CD4-positive, CD25-positive, alpha-beta regulatory T cell (primary cell): ENCODE data around the gene WASF2. TPM values are rescaled to one million over a fixed set of nuclear protein-coding genes. Genes with fewer than 3 reads are reported as not detected.
"Not testable (repeated sequence)": the region's sequence is repeated elsewhere in the genome, so short reads cannot be mapped to it uniquely, and the experiment has no call there.

Experiments
- ATAC-seq, 2 donors: fragments of 150-1000 bp; cut with Tn5 transposase; one replicate each; pipeline ENCODE4 v1.10.0; 2021; ENCODE audit warnings: low read depth in 2 of 2, moderate number of reproducible peaks in 2 of 2, moderate library complexity in 1 of 2
- DNase-seq, 3 donors: peaks; one replicate each; pipeline versions ENCODE4 v3.0.0 to v3.0.0-alpha.2; 2012 to 2022; ENCODE audit warnings: mixed read lengths in 1 of 3
- H3K27ac ChIP-seq: one replicate; pipeline ENCODE4 v1.7.0; 2013; ENCODE audit warnings: mild to moderate bottlenecking, low read length; ENCODE audit not compliant: insufficient read depth, poor library complexity, severe bottlenecking
- H3K27me3 ChIP-seq: one replicate; pipeline ENCODE4 v1.7.0; 2013; ENCODE audit warnings: low read length; ENCODE audit not compliant: control insufficient read depth, insufficient read depth
- H3K36me3 ChIP-seq: one replicate; pipeline ENCODE4 v1.7.0; 2013; ENCODE audit warnings: mild to moderate bottlenecking, low read length, moderate library complexity; ENCODE audit not compliant: control insufficient read depth, insufficient read depth
- H3K4me1 ChIP-seq: 2 replicates; pipeline ENCODE4 v1.7.0; 2013; ENCODE audit warnings: mild to moderate bottlenecking, low read length; ENCODE audit not compliant: insufficient read depth, control insufficient read depth, poor library complexity, severe bottlenecking
- H3K4me3 ChIP-seq: one replicate; pipeline ENCODE4 v1.7.0; 2013; ENCODE audit warnings: low read depth, mild to moderate bottlenecking, low read length, moderate library complexity
- H3K9me3 ChIP-seq, 2 experiments: 1 replicate in 1 of 2; 2 replicates in 1 of 2; pipeline ENCODE4 v1.7.0; 2013; ENCODE audit warnings: low read length in 2 of 2, mild to moderate bottlenecking in 1 of 2, moderate library complexity in 1 of 2; ENCODE audit not compliant: control insufficient read depth in 2 of 2
- H3K27ac Mint-ChIP-seq, 3 donors: one replicate each; pipeline ENCODE4 v1.8.0; 2020 to 2022; ENCODE audit warnings: mild to moderate bottlenecking in 3 of 3, mixed read lengths in 3 of 3, moderate library complexity in 2 of 3
- H3K27me3 Mint-ChIP-seq: one replicate; pipeline ENCODE4 v1.8.0; 2022; ENCODE audit warnings: mild to moderate bottlenecking, mixed read lengths
- H3K36me3 Mint-ChIP-seq: one replicate; pipeline ENCODE4 v1.8.0; 2020; ENCODE audit warnings: mixed read lengths
- H3K4me1 Mint-ChIP-seq, 4 donors: one replicate each; pipeline ENCODE4 v1.8.0; 2020 to 2022; ENCODE audit warnings: mixed read lengths in 4 of 4, mild to moderate bottlenecking in 1 of 4
- H3K4me3 Mint-ChIP-seq, 4 donors: one replicate each; pipeline ENCODE4 v1.8.0; 2020 to 2022; ENCODE audit warnings: mild to moderate bottlenecking in 4 of 4, mixed read lengths in 4 of 4, moderate library complexity in 3 of 4
- H3K9me3 Mint-ChIP-seq, 7 donors: one replicate each; pipeline ENCODE4 v1.8.0; 2020 to 2022; ENCODE audit warnings: mixed read lengths in 7 of 7, mild to moderate bottlenecking in 3 of 7, moderate library complexity in 2 of 7
- polyA plus RNA-seq, 4 donors: library from polyadenylated mRNA; unstranded; fragments of 300-500 nt; fragmentation: Illumina TruSeq; gene quantifications; one replicate each; pipeline ENCODE4 v1.2.3, GENCODE V29; 2021
- total RNA-seq: library from RNA; stranded (reverse); gene quantifications from one replicate; pipeline ENCODE4 v1.2.3, GENCODE V29; 2022

Gene WASF2
- total and polyA plus RNA-seq, 5 donors from 2014 or later = 55.3 to 175 (median 67.0) TPM

DNA sequence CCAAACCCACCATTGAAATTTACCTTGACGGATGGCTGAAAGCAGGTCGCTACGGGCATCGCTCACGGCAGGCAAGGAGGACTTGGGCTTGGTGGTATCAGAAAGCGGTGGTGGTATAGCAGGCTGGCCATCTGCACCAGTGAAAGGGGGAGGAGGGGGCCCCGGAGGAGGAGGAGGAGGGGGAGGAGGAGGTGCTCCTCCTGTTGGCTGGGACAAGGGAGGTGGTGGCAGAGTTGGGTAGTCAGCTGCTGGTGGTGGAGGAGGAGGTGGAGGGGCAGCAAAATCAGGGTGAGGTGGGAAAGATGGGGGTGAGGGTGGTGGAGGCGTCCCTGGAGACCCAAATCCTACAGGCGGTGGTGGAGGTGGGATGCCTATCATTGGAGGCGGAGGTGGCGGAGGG is 80.3 kb downstream of the WASF2 start:
- no peak overlapping the region for H3K4me3 ChIP-seq
- H3K27me3 ChIP-seq = no peaks in the 10 kb centered on the region
- Mint-ChIP-seq H3K27ac (no peak overlapping the region), H3K27me3 (no peaks in the 10 kb centered on the region), H3K36me3 (peaks cover 24% of the 10 kb centered on the region), H3K9me3 (no peaks in the 10 kb centered on the region), H3K4me1 (peaks cover 0 to 3% (median under 1%) of the 10 kb centered on the region in 4 donors), H3K4me3 (no peak overlapping the region)
- no peaks in the 10 kb centered on the region for H3K9me3 ChIP-seq
- ATAC-seq (no peak), DNase-seq (no peak)
- H3K36me3 ChIP-seq = peaks cover 85% of the 10 kb centered on the region
- H3K4me1 ChIP-seq = no peaks in the 10 kb centered on the region
- H3K27ac ChIP-seq = no peak overlapping the region

GRCh38 chr1:27408151-27408550 is 81.8 kb downstream of the WASF2 start:
- Histone ChIP-seq H3K4me3 (no peak overlapping the region), H3K4me1 (peaks cover 5% of the 10 kb centered on the region), H3K9me3 (no peaks in the 10 kb centered on the region), H3K36me3 (peaks cover 70% of the 10 kb centered on the region), H3K27ac (no peak overlapping the region), H3K27me3 (no peaks in the 10 kb centered on the region)
- H3K36me3 Mint-ChIP-seq = peaks cover 20% of the 10 kb centered on the region
- no peak overlapping the region for H3K4me3 Mint-ChIP-seq
- no peak for ATAC-seq
- H3K9me3 Mint-ChIP-seq = no peaks in the 10 kb centered on the region
- peak overlapping the region in 1 of 3 donors; percentile 23 for H3K27ac Mint-ChIP-seq
- no peaks in the 10 kb centered on the region for H3K27me3 Mint-ChIP-seq
- no peak for DNase-seq
- peaks cover 0 to 15% (median 6%) of the 10 kb centered on the region in 4 donors for H3K4me1 Mint-ChIP-seq

- not testable (repeated sequence) for H3K27me3 Mint-ChIP-seq, H3K27ac ChIP-seq, H3K4me3 ChIP-seq, H3K4me1 ChIP-seq, DNase-seq, H3K27me3 ChIP-seq, H3K9me3 Mint-ChIP-seq, ATAC-seq, H3K27ac Mint-ChIP-seq, H3K9me3 ChIP-seq, H3K4me3 Mint-ChIP-seq
- H3K4me1 Mint-ChIP-seq = peaks cover 0 to 25% (median 8%) of the 10 kb centered on the region in 4 donors
- H3K36me3 ChIP-seq = peaks cover 57% of the 10 kb centered on the region
- H3K36me3 Mint-ChIP-seq = peaks cover 17% of the 10 kb centered on the region
Observed at GRCh38 chr1:27406791-27407190, 83.2 kb downstream of the WASF2 start.

- H3K9me3 Mint-ChIP-seq = no peaks in the 10 kb centered on the region
- DNase-seq = no peak
- no peaks in the 10 kb centered on the region for H3K27me3 ChIP-seq
- peaks cover 7% of the 10 kb centered on the region for H3K4me1 ChIP-seq
- peaks cover 53% of the 10 kb centered on the region for H3K36me3 ChIP-seq
- no peak overlapping the region for H3K4me3 ChIP-seq
- peaks cover 17% of the 10 kb centered on the region for H3K36me3 Mint-ChIP-seq
- H3K27me3 Mint-ChIP-seq = no peaks in the 10 kb centered on the region
- no peaks in the 10 kb centered on the region for H3K9me3 ChIP-seq
- ATAC-seq = no peak
- H3K4me1 Mint-ChIP-seq = peaks cover 0 to 27% (median 8%) of the 10 kb centered on the region in 4 donors
- no peak overlapping the region for H3K4me3 Mint-ChIP-seq
- no peak overlapping the region for H3K27ac ChIP-seq
- H3K27ac Mint-ChIP-seq = no peak overlapping the region
Observed at GRCh38 chr1:27406362-27406680, 83.6 kb downstream of the WASF2 start.

GRCh38 chr1:27405598-27406361 is 84.2 kb downstream of the WASF2 start:
- H3K27me3 Mint-ChIP-seq, H3K9me3 Mint-ChIP-seq, H3K4me3 ChIP-seq, DNase-seq, H3K4me3 Mint-ChIP-seq, H3K27me3 ChIP-seq, H3K9me3 ChIP-seq, ATAC-seq, H3K27ac Mint-ChIP-seq, H3K4me1 ChIP-seq, H3K27ac ChIP-seq: not testable (repeated sequence)
- Mint-ChIP-seq H3K4me1 (peaks cover 0 to 27% (median 8%) of the 10 kb centered on the region in 4 donors), H3K36me3 (peaks cover 14% of the 10 kb centered on the region)
- H3K36me3 ChIP-seq = peaks cover 48% of the 10 kb centered on the region

DNA sequence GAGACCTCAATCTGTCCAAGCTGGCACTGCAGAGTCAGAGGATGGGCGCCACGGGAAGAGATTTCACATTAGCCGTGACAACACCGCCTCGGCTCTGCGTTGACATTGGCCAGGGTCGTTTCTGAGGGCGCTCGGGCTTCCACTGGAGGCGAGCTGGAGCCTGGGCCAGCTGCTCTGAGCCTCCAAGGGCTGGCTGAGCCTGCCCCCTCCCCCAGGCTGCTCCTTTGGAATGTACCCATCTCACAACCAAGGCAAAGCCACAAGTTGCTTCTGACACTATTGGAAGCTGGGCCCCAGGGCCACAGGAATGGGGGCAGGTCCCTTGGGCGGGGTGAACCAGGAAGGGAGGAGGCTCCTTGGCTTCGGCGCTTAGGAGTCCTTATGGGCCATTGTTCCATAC is 84.9 kb downstream of the WASF2 start:
- Mint-ChIP-seq H3K36me3 (peaks cover 13% of the 10 kb centered on the region), H3K9me3 (no peaks in the 10 kb centered on the region), H3K27me3 (no peaks in the 10 kb centered on the region), H3K4me1 (peaks cover 0 to 33% (median 9%) of the 10 kb centered on the region in 4 donors), H3K27ac (peak overlapping the region in 1 of 3 donors; percentile 26), H3K4me3 (no peak overlapping the region)
- Histone ChIP-seq H3K9me3 (no peaks in the 10 kb centered on the region), H3K36me3 (peaks cover 41% of the 10 kb centered on the region), H3K4me3 (no peak overlapping the region), H3K27ac (no peak overlapping the region), H3K4me1 (peaks cover 7% of the 10 kb centered on the region), H3K27me3 (no peaks in the 10 kb centered on the region)
- DNase-seq (no peak), ATAC-seq (no peak)

DNA sequence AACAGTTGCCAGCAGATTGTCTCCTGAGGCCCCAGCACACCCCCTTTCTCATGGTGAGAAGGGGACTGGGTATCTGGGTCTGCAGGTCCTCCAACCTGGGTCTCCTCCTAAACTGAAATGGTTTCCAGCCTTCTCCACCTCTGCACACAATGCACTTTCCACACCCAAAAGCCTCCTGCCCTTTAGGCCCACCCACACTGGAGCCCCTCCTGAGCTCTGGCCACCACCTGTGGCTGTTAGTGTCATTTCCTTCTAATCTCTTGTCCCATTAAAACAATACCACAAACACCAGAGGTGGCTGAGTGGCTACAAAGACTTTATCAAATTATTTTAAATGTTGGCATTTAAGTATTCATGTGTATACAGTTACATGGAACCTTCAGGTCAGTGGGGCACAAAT is 86.0 kb downstream of the WASF2 start:
- Histone ChIP-seq H3K27ac (peak overlapping the region; percentile 30), H3K9me3 (no peaks in the 10 kb centered on the region), H3K27me3 (no peaks in the 10 kb centered on the region), H3K4me1 (peaks cover 7% of the 10 kb centered on the region), H3K36me3 (peaks cover 32% of the 10 kb centered on the region), H3K4me3 (no peak overlapping the region)
- Mint-ChIP-seq H3K27me3 (no peaks in the 10 kb centered on the region), H3K36me3 (peaks cover 13% of the 10 kb centered on the region), H3K27ac (peak overlapping the region; percentile 72 to 80 (median 78)), H3K9me3 (no peaks in the 10 kb centered on the region), H3K4me1 (peaks cover 0 to 33% (median 9%) of the 10 kb centered on the region in 4 donors), H3K4me3 (peak overlapping the region in 2 of 4 donors; percentile 12 to 23)
- DNase-seq (no peak), ATAC-seq (no peak)
